Mesangial cell (primary cell): Measurements from ENCODE around the gene DNASE1L1. TPM values are rescaled to one million over a fixed set of nuclear protein-coding genes. Genes with fewer than 3 reads are reported as not detected.

Experiments used
- total RNA-seq: library from RNA; depleted of rRNA; stranded (reverse); fragments of >200 nt; gene quantifications from 2 replicates; pipeline ENCODE4 v1.2.3, GENCODE V29; 2015

DNASE1L1 gene
- total RNA-seq: 32.3 and 68.7 TPM in 2 replicates

DNA sequence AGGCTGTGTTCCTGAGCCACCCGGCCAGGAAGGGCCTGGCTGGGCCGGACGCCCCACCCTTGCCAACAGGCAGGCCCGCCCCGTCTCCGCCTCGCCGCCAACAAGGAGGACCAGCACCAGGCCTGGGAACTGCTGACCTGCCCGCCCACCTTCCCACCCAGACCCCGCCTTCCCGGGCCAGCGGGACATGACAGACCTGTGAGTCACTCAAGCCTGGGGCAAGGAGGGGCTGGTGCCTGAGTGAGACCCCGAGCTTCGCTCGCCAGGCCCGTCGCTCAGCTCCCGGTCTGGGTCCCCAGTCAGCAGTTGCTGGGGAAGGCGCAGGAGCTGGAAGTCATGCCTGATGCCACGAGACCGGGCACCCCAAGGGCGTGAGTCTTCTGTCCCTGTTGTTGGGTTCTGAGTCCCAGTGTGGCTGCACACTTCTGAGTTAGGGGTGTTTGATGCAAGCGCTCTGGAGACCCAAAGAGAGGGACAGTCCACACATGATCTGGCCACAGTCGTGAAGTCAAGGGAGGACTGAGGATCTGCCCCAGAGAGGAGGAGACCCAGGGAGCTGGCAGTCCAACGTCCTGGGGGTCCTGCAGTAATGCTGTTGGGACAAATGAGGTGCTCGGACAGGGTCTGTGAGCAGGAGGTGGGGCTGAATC lies at the start of gene DNASE1L1:
DNASE1L1 (minus strand) TSS at position 33 of the 650 bp plus-strand sequence. CDS start 3,686 bp downstream, outside the sequence.

DNA sequence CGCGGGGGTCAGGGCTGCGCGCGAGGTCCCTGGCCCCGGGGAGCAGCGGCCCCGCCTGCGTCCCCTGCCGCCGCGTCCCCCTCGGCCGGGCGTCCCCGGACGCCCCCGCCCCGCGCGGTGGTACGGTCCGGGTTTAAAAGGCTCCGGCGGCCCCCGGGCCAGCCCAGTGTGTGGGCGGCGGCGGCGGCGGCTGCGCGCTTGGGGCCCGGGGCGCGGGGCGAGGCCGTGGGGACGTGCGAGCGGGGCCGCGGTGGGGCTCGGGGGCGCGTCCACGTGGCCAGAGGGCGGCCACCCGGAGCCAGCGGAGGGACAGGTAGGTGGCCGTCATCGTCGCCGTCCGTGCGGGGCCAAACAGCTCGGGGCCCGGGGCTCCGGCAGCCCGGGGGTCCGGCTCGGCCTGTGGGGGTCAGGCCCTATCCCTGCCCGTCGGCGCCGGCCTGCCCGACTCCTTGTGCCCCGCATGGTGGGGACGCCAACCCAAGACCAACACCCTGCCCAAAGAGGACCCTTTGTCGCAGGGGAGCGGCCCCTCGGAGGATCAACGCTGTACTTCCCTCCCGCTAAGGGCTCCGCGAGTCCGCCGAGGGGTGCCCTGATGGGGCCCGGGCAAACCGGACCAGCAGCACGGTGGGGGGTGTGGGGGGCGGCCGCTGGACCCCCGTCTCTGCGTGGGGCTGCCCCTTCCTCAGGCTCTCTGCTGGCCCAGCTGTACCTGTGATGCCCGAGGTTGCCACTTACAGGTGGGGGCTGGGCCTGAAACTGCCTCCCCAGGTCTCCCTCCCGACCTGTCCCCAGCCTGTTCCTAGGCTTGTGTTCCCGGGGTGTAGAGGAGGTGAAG lies 49.3 kb upstream of the DNASE1L1 start, which contains the start of gene PLXNA3:
PLXNA3 (plus strand) TSS at position 166 of the 838 bp plus-strand sequence. CDS start 1,903 bp downstream, outside the sequence.

DNA sequence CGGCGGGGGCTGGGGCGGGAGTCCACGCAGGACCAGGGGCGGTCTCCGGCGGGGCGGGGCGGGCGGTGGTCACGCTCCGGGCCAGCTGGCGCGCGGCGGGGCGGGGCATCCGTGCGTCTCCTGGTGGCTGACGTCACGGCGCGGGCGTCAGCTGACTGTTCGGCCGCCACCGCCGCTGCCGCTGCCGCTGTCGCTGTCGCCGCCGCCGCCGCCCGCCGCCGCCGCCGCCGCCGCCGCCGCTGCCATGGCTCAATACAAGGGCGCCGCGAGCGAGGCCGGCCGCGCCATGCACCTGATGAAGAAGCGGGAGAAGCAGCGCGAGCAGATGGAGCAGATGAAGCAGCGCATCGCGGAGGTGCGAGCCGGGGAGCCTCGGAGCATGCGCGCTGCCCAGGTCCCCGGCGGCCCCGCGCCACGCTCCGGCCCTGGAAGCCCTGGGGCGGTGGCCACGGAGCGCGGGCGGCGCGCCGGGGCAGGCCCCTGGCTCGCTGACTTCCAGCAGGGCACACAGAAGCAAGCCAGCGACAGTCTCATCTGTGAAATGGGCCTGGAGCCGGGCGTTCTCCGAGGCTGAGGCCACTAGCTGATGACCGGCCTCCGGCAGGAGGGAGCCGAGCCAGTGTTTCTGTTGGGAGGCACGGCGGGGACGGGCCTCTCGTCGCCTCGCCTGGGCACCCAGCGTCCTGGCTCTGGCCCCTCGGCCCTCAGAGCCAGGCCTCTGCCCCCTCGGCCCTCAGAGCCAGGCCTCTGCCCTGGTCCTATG lies 35.1 kb upstream of the DNASE1L1 start, which contains the start of gene FAM50A:
FAM50A (plus strand) TSS at position 150 of the 763 bp plus-strand sequence; CDS start at position 245, 95 bp downstream.

DNA sequence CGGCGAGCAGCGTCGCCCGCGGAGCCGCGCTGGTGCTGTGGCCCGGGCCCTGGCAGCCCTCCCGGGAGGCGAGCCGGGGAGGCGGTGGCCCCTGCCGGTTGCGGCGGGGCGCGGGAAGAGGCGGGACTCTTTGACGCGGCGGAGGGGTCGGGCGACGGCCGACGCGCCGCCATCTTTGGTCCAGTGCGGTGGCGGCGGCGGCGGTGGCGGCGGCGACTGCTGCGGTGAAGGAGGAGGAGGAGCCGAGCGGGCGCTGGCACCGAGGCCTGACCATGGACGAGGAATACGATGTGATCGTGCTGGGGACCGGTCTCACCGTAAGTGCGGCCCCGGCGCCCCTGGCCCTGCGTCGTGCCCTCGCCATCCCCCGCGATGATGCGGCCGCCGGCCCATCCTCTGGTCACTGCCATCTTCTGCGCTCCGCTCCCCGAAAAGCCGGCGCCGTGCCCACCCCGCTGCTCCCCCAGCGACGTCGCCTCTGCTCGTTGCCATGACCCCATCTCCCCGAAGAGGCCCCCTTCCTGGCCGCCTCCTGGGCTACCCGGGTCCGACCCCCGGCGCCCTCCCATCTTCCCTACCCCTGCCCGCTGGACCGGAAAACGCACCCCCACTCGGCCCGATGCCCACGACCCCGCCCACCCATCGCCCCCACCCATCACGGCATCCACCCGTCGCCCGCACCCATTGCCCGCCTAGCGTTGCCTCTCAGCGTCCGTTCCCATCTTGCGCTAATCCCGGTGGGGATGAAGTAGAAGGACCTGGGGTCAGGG lies 28.1 kb upstream of the DNASE1L1 start, which contains the start of gene GDI1:
GDI1 (plus strand) TSS at position 172 of the 770 bp plus-strand sequence; CDS start at position 273, 101 bp downstream.

DNA sequence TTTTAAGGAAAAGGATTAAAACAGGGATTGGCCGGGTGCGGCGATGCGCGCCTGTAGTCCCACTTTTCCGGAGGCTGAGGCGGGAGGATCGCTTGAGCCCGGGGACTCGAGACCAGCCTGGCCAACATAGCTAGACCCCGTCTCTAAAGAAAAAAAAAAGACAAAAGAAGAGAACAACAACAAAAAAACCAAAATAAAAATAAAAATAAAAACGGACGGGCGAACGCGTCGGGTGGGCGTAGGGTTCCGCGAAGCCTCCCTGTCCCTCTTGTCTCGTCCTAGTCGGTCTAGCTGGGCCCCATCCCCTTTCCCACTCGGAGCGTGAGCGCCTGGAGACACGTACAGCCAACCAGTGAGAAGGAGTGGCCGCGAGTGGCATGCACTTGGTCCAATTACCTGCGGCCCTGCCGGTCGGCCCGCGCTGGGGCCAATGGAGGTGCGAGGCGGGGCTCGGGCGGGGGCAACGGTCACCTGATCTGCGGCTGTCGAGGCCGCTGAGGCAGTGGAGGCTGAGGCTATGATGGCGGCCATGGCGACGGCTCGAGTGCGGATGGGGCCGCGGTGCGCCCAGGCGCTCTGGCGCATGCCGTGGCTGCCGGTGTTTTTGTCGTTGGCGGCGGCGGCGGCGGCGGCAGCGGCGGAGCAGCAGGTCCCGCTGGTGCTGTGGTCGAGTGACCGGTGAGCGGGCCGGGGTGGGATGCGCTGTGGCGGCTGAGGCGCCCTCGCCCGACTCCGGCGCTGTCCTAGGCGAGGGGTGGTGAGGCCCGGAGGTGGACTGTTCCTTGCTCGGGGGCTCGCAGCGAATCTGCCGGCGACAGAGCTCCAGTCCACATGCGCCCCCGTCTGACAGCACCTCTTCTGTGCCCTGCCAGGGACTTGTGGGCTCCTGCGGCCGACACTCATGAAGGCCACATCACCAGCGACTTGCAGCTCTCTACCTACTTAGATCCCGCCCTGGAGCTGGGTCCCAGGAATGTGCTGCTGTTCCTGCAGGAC lies 19.4 kb upstream of the DNASE1L1 start, which contains the start of gene ATP6AP1:
ATP6AP1 (plus strand) TSS at position 502 of the 996 bp plus-strand sequence; CDS start at position 518, 16 bp downstream.

GRCh38 chrX:154397888-154398667 lies 11.0 kb downstream of the DNASE1L1 start, which contains the start of gene RPL10:
Gene RPL10 (plus strand): TSS chrX:154398377. CDS start chrX:154398520, 143 bp downstream.

GRCh38 chrX:154378799-154379568 lies 30.1 kb downstream of the DNASE1L1 start, which contains the start of gene EMD:
Gene EMD (plus strand): TSS chrX:154379295. CDS start chrX:154379485, 190 bp downstream.

GRCh38 chrX:154374313-154375155 lies 34.5 kb downstream of the DNASE1L1 start, which contains the start of gene FLNA:
Gene FLNA (minus strand): TSS chrX:154374634. CDS start chrX:154371245, 3,389 bp downstream.

Other genes with a start within 250 kb of the DNASE1L1 start
- gene OPN1MW, start 226.7 kb downstream of the DNASE1L1 start, total RNA-seq: not detected in 2 replicates
- not detected in 2 replicates for gene OPN1MW2, start 189.5 kb downstream of the DNASE1L1 start, total RNA-seq
- gene OPN1MW3, start 151.7 kb downstream of the DNASE1L1 start, total RNA-seq: not detected in 2 replicates
- not detected in 2 replicates for gene TEX28, start 114.1 kb downstream of the DNASE1L1 start, total RNA-seq
- not detected in 2 replicates for gene TKTL1, start 113.5 kb downstream of the DNASE1L1 start, total RNA-seq
- gene FLNA, start 34.6 kb downstream of the DNASE1L1 start, total RNA-seq: 2,491 and 2,888 TPM in 2 replicates
- gene EMD, start 30.0 kb downstream of the DNASE1L1 start, total RNA-seq: 53.0 and 59.8 TPM in 2 replicates
- gene RPL10, start 10.9 kb downstream of the DNASE1L1 start, total RNA-seq: 5,163 and 5,241 TPM in 2 replicates
- gene TAFAZZIN, start 2.3 kb upstream of the DNASE1L1 start, total RNA-seq: 23.5 and 31.4 TPM in 2 replicates
- 45.0 and 81.4 TPM in 2 replicates for gene ATP6AP1, start 19.4 kb upstream of the DNASE1L1 start, total RNA-seq
- 74.0 and 80.7 TPM in 2 replicates for gene GDI1, start 27.9 kb upstream of the DNASE1L1 start, total RNA-seq
- 34.7 and 46.1 TPM in 2 replicates for gene FAM50A, start 34.9 kb upstream of the DNASE1L1 start, total RNA-seq
- 19.6 and 26.1 TPM in 2 replicates for gene PLXNA3, start 49.0 kb upstream of the DNASE1L1 start, total RNA-seq
- 18.4 and 23.7 TPM in 2 replicates for gene LAGE3, start 70.0 kb upstream of the DNASE1L1 start, total RNA-seq
- gene UBL4A, start 77.4 kb upstream of the DNASE1L1 start, total RNA-seq: 49.4 and 62.1 TPM in 2 replicates
- gene SLC10A3, start 81.4 kb upstream of the DNASE1L1 start, total RNA-seq: 25.7 and 33.6 TPM in 2 replicates
- gene FAM3A, start 107.0 kb upstream of the DNASE1L1 start, total RNA-seq: 28.8 and 51.0 TPM in 2 replicates
- 70.2 and 95.5 TPM in 2 replicates for gene G6PD, start 137.6 kb upstream of the DNASE1L1 start, total RNA-seq
- 15.5 and 17.6 TPM in 2 replicates for gene IKBKG, start 138.4 kb upstream of the DNASE1L1 start, total RNA-seq
- gene CTAG1A, start 175.9 kb upstream of the DNASE1L1 start, total RNA-seq: not detected in 2 replicates
- gene CTAG1B, start 210.0 kb upstream of the DNASE1L1 start, total RNA-seq: not detected in 2 replicates
- 2.8 TPM in 1 of 2 replicates, not detected in the other for gene CTAG2, start 244.3 kb upstream of the DNASE1L1 start, total RNA-seq